ENCODE results near the gene AQP12A.
"Not testable (repeated sequence)": the region's sequence is repeated elsewhere in the genome, so short reads cannot be mapped to it uniquely, and the experiment has no call there.

The AQP12A gene

GRCh38 chr2:240685771-240686371, 5.8 kb upstream of the AQP12A start:
- H3K27ac Mint-ChIP-seq (ENCODE audit: low read depth): peak overlapping the region; percentile 86
- ATAC-seq (replicated peaks; ENCODE audit: extremely low read depth, poor library complexity, severe bottlenecking) (peak; percentile 29), DNase-seq (ENCODE audit: low spot score in 2 of 2) (no peak)
- no peaks in the 10 kb centered on the region for H3K9me3 Mint-ChIP-seq
- peak overlapping the region; percentile 30 for H3K4me3 Mint-ChIP-seq
- peaks cover 16% of the 10 kb centered on the region for H3K4me1 Mint-ChIP-seq
- no peaks in the 10 kb centered on the region for H3K36me3 Mint-ChIP-seq (ENCODE audit: insufficient read depth)
- H3K27me3 Mint-ChIP-seq: no peaks in the 10 kb centered on the region

GRCh38 chr2:240686460-240686859, 5.2 kb upstream of the AQP12A start:
- Mint-ChIP-seq H3K27ac (ENCODE audit: low read depth) (peak overlapping the region; percentile 86), H3K36me3 (ENCODE audit: insufficient read depth) (no peaks in the 10 kb centered on the region), H3K4me1 (peaks cover 16% of the 10 kb centered on the region), H3K27me3 (no peaks in the 10 kb centered on the region), H3K9me3 (no peaks in the 10 kb centered on the region), H3K4me3 (peak overlapping the region; percentile 30)
- DNase-seq (ENCODE audit: low spot score in 2 of 2) (no peak), ATAC-seq (replicated peaks; ENCODE audit: extremely low read depth, poor library complexity, severe bottlenecking) (peak; percentile 61)

GRCh38 chr2:240687045-240687740, 4.5 kb upstream of the AQP12A start:
- peaks cover 16% of the 10 kb centered on the region for H3K4me1 Mint-ChIP-seq
- H3K27ac Mint-ChIP-seq (ENCODE audit: low read depth): peak overlapping the region; percentile 86
- DNase-seq (ENCODE audit: low spot score in 2 of 2) (no peak), ATAC-seq (replicated peaks; ENCODE audit: extremely low read depth, poor library complexity, severe bottlenecking) (no peak)
- no peak overlapping the region for H3K4me3 Mint-ChIP-seq
- no peaks in the 10 kb centered on the region for H3K9me3 Mint-ChIP-seq
- no peaks in the 10 kb centered on the region for H3K36me3 Mint-ChIP-seq (ENCODE audit: insufficient read depth)
- H3K27me3 Mint-ChIP-seq: no peaks in the 10 kb centered on the region

- Mint-ChIP-seq H3K36me3 (ENCODE audit: insufficient read depth) (no peaks in the 10 kb centered on the region), H3K27ac (ENCODE audit: low read depth) (no peak overlapping the region), H3K4me1 (peaks cover 16% of the 10 kb centered on the region), H3K27me3 (no peaks in the 10 kb centered on the region), H3K4me3 (no peak overlapping the region), H3K9me3 (no peaks in the 10 kb centered on the region)
- ATAC-seq (replicated peaks; ENCODE audit: extremely low read depth, poor library complexity, severe bottlenecking) (no peak), DNase-seq (ENCODE audit: low spot score in 2 of 2) (no peak)
Observed at GRCh38 chr2:240687741-240688552, 3.7 kb upstream of the AQP12A start.

- no peak for ATAC-seq (replicated peaks; ENCODE audit: extremely low read depth, poor library complexity, severe bottlenecking)
- H3K27me3 Mint-ChIP-seq: no peaks in the 10 kb centered on the region
- no peak overlapping the region for H3K4me3 Mint-ChIP-seq
- peaks cover 16% of the 10 kb centered on the region for H3K4me1 Mint-ChIP-seq
- H3K27ac Mint-ChIP-seq (ENCODE audit: low read depth): no peak overlapping the region
- DNase-seq (ENCODE audit: low spot score in 2 of 2): no peak
- H3K9me3 Mint-ChIP-seq: no peaks in the 10 kb centered on the region
- no peaks in the 10 kb centered on the region for H3K36me3 Mint-ChIP-seq (ENCODE audit: insufficient read depth)
Observed at GRCh38 chr2:240688553-240688919, 3.1 kb upstream of the AQP12A start.

GRCh38 chr2:240689975-240690374, 1.7 kb upstream of the AQP12A start:
- Mint-ChIP-seq H3K9me3 (no peaks in the 10 kb centered on the region), H3K4me1 (peaks cover 11% of the 10 kb centered on the region), H3K36me3 (ENCODE audit: insufficient read depth) (no peaks in the 10 kb centered on the region), H3K4me3 (no peak overlapping the region), H3K27me3 (no peaks in the 10 kb centered on the region), H3K27ac (ENCODE audit: low read depth) (no peak overlapping the region)
- DNase-seq (ENCODE audit: low spot score in 2 of 2) (no peak), ATAC-seq (replicated peaks; ENCODE audit: extremely low read depth, poor library complexity, severe bottlenecking) (no peak)

GRCh38 chr2:240690421-240691074, 1.1 kb upstream of the AQP12A start:
- DNase-seq (ENCODE audit: low spot score in 2 of 2); ATAC-seq (replicated peaks; ENCODE audit: extremely low read depth, poor library complexity, severe bottlenecking); H3K9me3 Mint-ChIP-seq; H3K27me3 Mint-ChIP-seq; H3K27ac Mint-ChIP-seq (ENCODE audit: low read depth); H3K36me3 Mint-ChIP-seq (ENCODE audit: insufficient read depth): not testable (repeated sequence)
- peaks cover 11% of the 10 kb centered on the region for H3K4me1 Mint-ChIP-seq
- peak overlapping the region; percentile 16 for H3K4me3 Mint-ChIP-seq

GRCh38 chr2:240691075-240691427, 615 bp upstream of the AQP12A start:
- not testable (repeated sequence) for H3K27me3 Mint-ChIP-seq; H3K4me1 Mint-ChIP-seq; ATAC-seq (replicated peaks; ENCODE audit: extremely low read depth, poor library complexity, severe bottlenecking); H3K9me3 Mint-ChIP-seq; DNase-seq (ENCODE audit: low spot score in 2 of 2); H3K27ac Mint-ChIP-seq (ENCODE audit: low read depth); H3K36me3 Mint-ChIP-seq (ENCODE audit: insufficient read depth)
- H3K4me3 Mint-ChIP-seq: peak overlapping the region; percentile 16

GRCh38 chr2:240692583-240693561, 1.2 kb downstream of the AQP12A start:
- not testable (repeated sequence) for H3K4me1 Mint-ChIP-seq; H3K27me3 Mint-ChIP-seq; H3K9me3 Mint-ChIP-seq; H3K36me3 Mint-ChIP-seq (ENCODE audit: insufficient read depth); ATAC-seq (replicated peaks; ENCODE audit: extremely low read depth, poor library complexity, severe bottlenecking); DNase-seq (ENCODE audit: low spot score in 2 of 2); H3K4me3 Mint-ChIP-seq; H3K27ac Mint-ChIP-seq (ENCODE audit: low read depth)

GRCh38 chr2:240694304-240694703, 2.6 kb downstream of the AQP12A start:
- not testable (repeated sequence) for H3K9me3 Mint-ChIP-seq; ATAC-seq (replicated peaks; ENCODE audit: extremely low read depth, poor library complexity, severe bottlenecking); H3K36me3 Mint-ChIP-seq (ENCODE audit: insufficient read depth); H3K4me1 Mint-ChIP-seq; H3K4me3 Mint-ChIP-seq; H3K27ac Mint-ChIP-seq (ENCODE audit: low read depth); DNase-seq (ENCODE audit: low spot score in 2 of 2); H3K27me3 Mint-ChIP-seq

GRCh38 chr2:240695593-240695992, 3.9 kb downstream of the AQP12A start:
- not testable (repeated sequence) for ATAC-seq (replicated peaks; ENCODE audit: extremely low read depth, poor library complexity, severe bottlenecking); H3K27me3 Mint-ChIP-seq; H3K36me3 Mint-ChIP-seq (ENCODE audit: insufficient read depth); H3K27ac Mint-ChIP-seq (ENCODE audit: low read depth); H3K4me1 Mint-ChIP-seq; H3K4me3 Mint-ChIP-seq; H3K9me3 Mint-ChIP-seq; DNase-seq (ENCODE audit: low spot score in 2 of 2)

- ATAC-seq (replicated peaks; ENCODE audit: extremely low read depth, poor library complexity, severe bottlenecking); DNase-seq (ENCODE audit: low spot score in 2 of 2); H3K4me1 Mint-ChIP-seq; H3K27ac Mint-ChIP-seq (ENCODE audit: low read depth); H3K9me3 Mint-ChIP-seq; H3K4me3 Mint-ChIP-seq; H3K36me3 Mint-ChIP-seq (ENCODE audit: insufficient read depth); H3K27me3 Mint-ChIP-seq: not testable (repeated sequence)
Observed at GRCh38 chr2:240696469-240696868, 4.8 kb downstream of the AQP12A start.
